Loucy (cell line): Measurements from ENCODE around the gene SRBD1.

Source experiments
- EZH2phosphoT487 ChIP-seq: fragments of 200-600 bp; IDR thresholded peaks from 2 replicates; pipeline ENCODE4 v1.6.1; 2018; ENCODE audit warnings: antibody characterized with exemption, mild to moderate bottlenecking, moderate library complexity, borderline replicate concordance
- TF ChIP-seq, protein P1 (sequence below): fragments of 200-600 bp; sonication (generic); conservative IDR thresholded peaks from 2 replicates; pipeline ENCODE4 v1.5.1; 2014; ENCODE audit warnings: mild to moderate bottlenecking, antibody characterized with exemption, low read length

DNA sequence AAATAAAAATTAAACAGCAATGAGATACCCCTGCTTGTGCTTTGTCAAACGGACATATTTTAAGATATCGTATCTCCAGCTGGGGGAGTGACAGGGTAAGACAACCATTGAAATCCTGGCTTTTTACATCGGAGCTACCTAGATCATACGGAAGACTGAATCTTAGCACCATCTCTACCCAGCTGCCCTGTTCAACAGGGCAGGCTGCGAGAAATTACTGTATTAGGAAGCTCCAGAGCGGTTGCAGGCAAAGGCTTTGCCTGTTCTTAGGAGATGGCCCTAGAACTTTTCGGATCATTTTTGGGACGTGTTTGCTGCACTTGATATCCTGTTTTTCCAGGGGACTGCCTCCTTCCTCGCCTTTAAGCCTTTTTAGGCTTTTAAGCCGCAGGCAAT lies 38.4 kb upstream of the SRBD1 start:
- TF ChIP-seq, protein P1, sequence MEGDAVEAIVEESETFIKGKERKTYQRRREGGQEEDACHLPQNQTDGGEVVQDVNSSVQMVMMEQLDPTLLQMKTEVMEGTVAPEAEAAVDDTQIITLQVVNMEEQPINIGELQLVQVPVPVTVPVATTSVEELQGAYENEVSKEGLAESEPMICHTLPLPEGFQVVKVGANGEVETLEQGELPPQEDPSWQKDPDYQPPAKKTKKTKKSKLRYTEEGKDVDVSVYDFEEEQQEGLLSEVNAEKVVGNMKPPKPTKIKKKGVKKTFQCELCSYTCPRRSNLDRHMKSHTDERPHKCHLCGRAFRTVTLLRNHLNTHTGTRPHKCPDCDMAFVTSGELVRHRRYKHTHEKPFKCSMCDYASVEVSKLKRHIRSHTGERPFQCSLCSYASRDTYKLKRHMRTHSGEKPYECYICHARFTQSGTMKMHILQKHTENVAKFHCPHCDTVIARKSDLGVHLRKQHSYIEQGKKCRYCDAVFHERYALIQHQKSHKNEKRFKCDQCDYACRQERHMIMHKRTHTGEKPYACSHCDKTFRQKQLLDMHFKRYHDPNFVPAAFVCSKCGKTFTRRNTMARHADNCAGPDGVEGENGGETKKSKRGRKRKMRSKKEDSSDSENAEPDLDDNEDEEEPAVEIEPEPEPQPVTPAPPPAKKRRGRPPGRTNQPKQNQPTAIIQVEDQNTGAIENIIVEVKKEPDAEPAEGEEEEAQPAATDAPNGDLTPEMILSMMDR, result no peak
- TF ChIP-seq EZH2phosphoT487, result no peak
